ENCODE measurements around the gene PTGDR2. TPM values are rescaled to one million over a fixed set of nuclear protein-coding genes. Genes with fewer than 3 reads are reported as not detected.
A peak's percentile ranks its signal among the peaks of the same experiment; 100 is the strongest.

Gene PTGDR2
- total RNA-seq, 1 experiment from 2014 or later = not detected

GRCh38 chr11:60879971-60880588, 24.3 kb upstream of the PTGDR2 start:
- H3K9me3 ChIP-seq (replicated peaks) = no peaks in the 10 kb centered on the region
- H3K27me3 ChIP-seq = no peaks in the 10 kb centered on the region
- no peak for DNase-seq
- no peaks in the 10 kb centered on the region for H3K4me1 ChIP-seq
- H3K4me3 ChIP-seq = no peak overlapping the region
- no peaks in the 10 kb centered on the region for H3K36me3 ChIP-seq
- no peak overlapping the region for H3K27ac ChIP-seq

DNA sequence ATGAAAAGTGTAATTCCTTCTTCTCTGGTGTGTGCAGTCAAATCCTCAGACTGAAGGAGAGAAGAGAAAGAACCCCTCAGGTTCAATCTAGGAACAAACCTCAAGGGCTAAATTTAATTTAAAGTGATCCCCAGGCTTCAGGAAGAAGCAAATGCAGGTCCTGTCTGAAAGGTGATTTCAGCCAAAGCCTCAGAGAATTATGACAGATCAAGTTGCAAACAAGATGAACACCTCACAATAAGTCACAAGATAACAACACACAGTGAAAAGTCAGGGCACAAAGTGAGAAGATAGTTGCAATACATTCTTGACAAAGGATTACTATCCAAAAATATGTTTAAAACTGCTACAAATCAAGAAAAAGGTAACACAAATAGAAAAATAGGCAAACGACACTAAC, 23.4 kb upstream of the PTGDR2 start:
- Histone ChIP-seq H3K4me1 (no peaks in the 10 kb centered on the region), H3K36me3 (no peaks in the 10 kb centered on the region), H3K4me3 (no peak overlapping the region), H3K27me3 (no peaks in the 10 kb centered on the region), H3K9me3 (replicated peaks) (no peaks in the 10 kb centered on the region), H3K27ac (no peak overlapping the region)
- no peak for DNase-seq

GRCh38 chr11:60878245-60879101, 22.7 kb upstream of the PTGDR2 start:
- DNase-seq = no peak
- Histone ChIP-seq H3K9me3 (replicated peaks) (no peaks in the 10 kb centered on the region), H3K36me3 (no peaks in the 10 kb centered on the region), H3K4me3 (no peak overlapping the region), H3K27ac (no peak overlapping the region), H3K27me3 (no peaks in the 10 kb centered on the region), H3K4me1 (no peaks in the 10 kb centered on the region)

- Histone ChIP-seq H3K27ac (no peak overlapping the region), H3K27me3 (no peaks in the 10 kb centered on the region), H3K4me1 (peaks cover 5% of the 10 kb centered on the region; the same call in 1 of the 2 replicates), H3K36me3 (no peaks in the 10 kb centered on the region), H3K4me3 (no peak overlapping the region), H3K9me3 (replicated peaks) (no peaks in the 10 kb centered on the region)
- no peak for DNase-seq
These were observed 20.4 kb upstream of the PTGDR2 start for GRCh38 chr11:60876168-60876485.

- no peak overlapping the region for H3K4me3 ChIP-seq
- H3K4me1 ChIP-seq = peaks cover 5% of the 10 kb centered on the region; the same call in 1 of the 2 replicates
- H3K9me3 ChIP-seq (replicated peaks) = no peaks in the 10 kb centered on the region
- H3K27me3 ChIP-seq = no peaks in the 10 kb centered on the region
- H3K27ac ChIP-seq = no peak overlapping the region
- peak in 1 of 2 experiments; percentile 24 for DNase-seq
- no peaks in the 10 kb centered on the region for H3K36me3 ChIP-seq
These were observed 19.8 kb upstream of the PTGDR2 start for GRCh38 chr11:60875366-60876167.

GRCh38 chr11:60874421-60875365, 18.9 kb upstream of the PTGDR2 start:
- Histone ChIP-seq H3K27ac (no peak overlapping the region), H3K9me3 (replicated peaks) (no peaks in the 10 kb centered on the region), H3K4me3 (no peak overlapping the region), H3K36me3 (no peaks in the 10 kb centered on the region), H3K4me1 (peaks cover 5% of the 10 kb centered on the region; the same call in 1 of the 2 replicates), H3K27me3 (no peaks in the 10 kb centered on the region)
- DNase-seq = no peak

GRCh38 chr11:60873533-60873932, 17.8 kb upstream of the PTGDR2 start:
- Histone ChIP-seq H3K27me3 (no peaks in the 10 kb centered on the region), H3K27ac (no peak overlapping the region), H3K4me1 (peaks cover 5% of the 10 kb centered on the region; the same call in 1 of the 2 replicates), H3K36me3 (no peaks in the 10 kb centered on the region), H3K4me3 (no peak overlapping the region), H3K9me3 (replicated peaks) (no peaks in the 10 kb centered on the region)
- no peak for DNase-seq

GRCh38 chr11:60872961-60873524, 17.3 kb upstream of the PTGDR2 start:
- no peak overlapping the region for H3K27ac ChIP-seq
- DNase-seq = no peak
- peaks cover 5% of the 10 kb centered on the region; the same call in 1 of the 2 replicates for H3K4me1 ChIP-seq
- H3K4me3 ChIP-seq = no peak overlapping the region
- H3K36me3 ChIP-seq = no peaks in the 10 kb centered on the region
- no peaks in the 10 kb centered on the region for H3K9me3 ChIP-seq (replicated peaks)
- no peaks in the 10 kb centered on the region for H3K27me3 ChIP-seq

- Histone ChIP-seq H3K4me3 (no peak overlapping the region), H3K36me3 (no peaks in the 10 kb centered on the region), H3K27ac (no peak overlapping the region), H3K4me1 (peaks cover 5% of the 10 kb centered on the region; the same call in 1 of the 2 replicates), H3K9me3 (replicated peaks) (no peaks in the 10 kb centered on the region), H3K27me3 (no peaks in the 10 kb centered on the region)
- peak in 1 of 2 experiments; percentile 21 for DNase-seq
These were observed 16.6 kb upstream of the PTGDR2 start for GRCh38 chr11:60872124-60872960.

DNA sequence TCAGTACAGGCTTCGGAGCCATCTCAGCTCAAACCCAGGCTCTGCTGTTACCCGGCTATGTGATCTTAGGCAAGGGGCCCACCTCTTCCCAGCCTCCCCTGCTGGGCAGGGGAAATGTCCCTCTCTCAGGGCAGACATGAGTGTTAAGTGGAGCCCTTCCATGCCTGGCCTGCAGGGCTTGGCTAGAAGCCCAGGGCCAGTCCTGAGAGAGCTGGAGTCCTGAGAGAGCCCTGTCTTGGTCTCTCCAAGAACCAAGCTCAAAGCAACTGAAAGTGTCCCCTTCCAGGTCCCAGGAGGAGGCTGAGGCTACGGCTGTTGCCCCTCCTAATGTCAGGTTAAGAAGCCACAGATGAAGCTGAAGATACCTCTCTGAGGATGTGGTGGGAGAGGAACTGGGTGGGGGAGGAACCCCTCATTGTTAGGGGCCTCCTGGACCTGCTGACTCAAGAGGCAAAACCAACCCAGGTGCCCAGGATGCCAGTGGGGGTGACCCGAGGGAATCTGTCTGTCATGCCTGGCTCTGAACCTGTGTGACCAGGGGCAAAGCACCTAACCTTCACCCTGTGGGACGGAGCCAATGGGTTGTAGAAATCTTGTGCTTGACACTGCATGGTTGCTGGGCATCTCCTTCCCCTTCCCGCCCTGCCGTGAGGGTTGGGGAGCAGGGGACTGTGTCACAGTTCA, 15.8 kb upstream of the PTGDR2 start:
- peaks cover 5% of the 10 kb centered on the region; the same call in 1 of the 2 replicates for H3K4me1 ChIP-seq
- H3K9me3 ChIP-seq (replicated peaks) = no peaks in the 10 kb centered on the region
- H3K27ac ChIP-seq = no peak overlapping the region

DNA sequence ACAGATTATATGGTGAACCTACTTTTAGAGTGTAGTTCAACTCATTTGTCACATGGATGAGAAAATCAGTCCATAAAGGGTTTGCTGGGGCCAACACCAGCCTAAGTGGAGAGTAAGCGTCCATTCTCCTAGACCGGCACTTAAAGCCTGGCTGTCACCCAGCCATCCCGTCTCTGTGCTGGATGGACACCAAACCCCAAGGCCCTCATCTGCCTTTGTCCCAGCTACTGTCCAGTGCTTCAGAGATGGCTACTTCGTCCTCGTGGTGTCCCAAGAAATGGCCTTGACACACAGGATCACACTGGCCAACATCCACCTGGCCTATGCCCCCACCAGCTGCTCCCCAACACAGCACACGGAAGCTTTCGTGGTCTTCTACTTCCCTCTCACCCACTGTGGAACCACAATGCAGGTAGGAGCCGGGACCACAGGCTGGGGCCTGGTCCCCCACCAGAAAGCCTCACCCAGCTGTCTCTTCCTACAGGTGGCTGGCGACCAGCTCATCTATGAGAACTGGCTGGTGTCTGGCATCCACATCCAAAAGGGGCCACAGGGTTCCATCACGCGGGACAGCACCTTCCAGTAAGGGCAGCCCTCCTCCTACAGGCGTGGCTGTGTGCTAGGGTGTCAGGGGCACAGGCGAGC, 15.1 kb upstream of the PTGDR2 start:
- Histone ChIP-seq H3K9me3 (replicated peaks) (no peaks in the 10 kb centered on the region), H3K36me3 (no peaks in the 10 kb centered on the region), H3K27ac (no peak overlapping the region), H3K4me3 (no peak overlapping the region), H3K4me1 (peaks cover 5% of the 10 kb centered on the region; the same call in 1 of the 2 replicates), H3K27me3 (no peaks in the 10 kb centered on the region)
- DNase-seq = no peak

More for the DNA sequence above, 15.8 kb upstream of the PTGDR2 start:
- no peak overlapping the region for H3K4me3 ChIP-seq
- no peaks in the 10 kb centered on the region for H3K27me3 ChIP-seq
- no peak for DNase-seq
- no peaks in the 10 kb centered on the region for H3K36me3 ChIP-seq

DNA sequence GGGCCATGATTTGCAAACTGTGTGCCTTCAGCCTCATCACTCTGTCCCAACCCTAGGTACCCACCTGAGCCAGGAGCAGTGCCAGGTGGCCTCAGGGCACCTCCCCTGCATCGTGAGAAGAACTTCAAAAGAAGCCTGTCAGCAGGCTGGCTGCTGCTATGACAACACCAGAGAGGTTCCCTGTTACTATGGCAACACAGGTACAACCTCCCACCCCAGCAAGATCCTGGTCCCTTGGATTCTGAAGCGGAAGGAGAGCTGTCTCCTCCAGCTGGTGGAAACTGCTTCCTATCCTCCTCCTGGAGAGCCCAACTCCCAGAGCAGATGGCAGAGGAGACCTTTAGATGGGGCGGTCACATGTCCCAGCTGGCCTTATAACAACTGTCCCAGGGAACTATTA, 14.5 kb upstream of the PTGDR2 start:
- Histone ChIP-seq H3K36me3 (no peaks in the 10 kb centered on the region), H3K27ac (no peak overlapping the region), H3K9me3 (replicated peaks) (no peaks in the 10 kb centered on the region), H3K4me1 (peaks cover 5% of the 10 kb centered on the region; the same call in 1 of the 2 replicates), H3K27me3 (no peaks in the 10 kb centered on the region), H3K4me3 (no peak overlapping the region)
- no peak for DNase-seq
